ENCODE results near the gene ANKRD33B. TPM values are rescaled to one million over a fixed set of nuclear protein-coding genes. Genes with fewer than 3 reads are reported as not detected.

The ANKRD33B gene
- total RNA-seq, 1 experiment from 2014 or later = 10.9 TPM

GRCh38 chr5:10615693-10616092 lies 51.8 kb downstream of the ANKRD33B start:
- Histone ChIP-seq H3K4me3 (replicated peaks in 1 of 2; ENCODE audit: low read depth in 1 of 2, low read length in 2 of 2) (no peak overlapping the region), H3K4me2 (ENCODE audit: low read length) (no peak overlapping the region), H3K9ac (ENCODE audit: low read length) (no peak overlapping the region), H2AFZ (ENCODE audit: low read depth, low read length, poor library complexity, severe bottlenecking) (no peak overlapping the region), H3K4me1 (ENCODE audit: control insufficient read depth in 1 of 2, insufficient read depth in 2 of 2, low read length in 2 of 2) (peaks cover 0 to 4% of the 10 kb centered on the region in 2 experiments; a peak in 1 of 4 replicates), H3K27me3 (ENCODE audit: insufficient read depth, low read length) (no peaks in the 10 kb centered on the region), H3K27ac (ENCODE audit: low read depth, low read length) (no peak overlapping the region), H3K9me2 (ENCODE audit: insufficient read depth) (no peaks in the 10 kb centered on the region), H3K36me3 (ENCODE audit: control insufficient read depth in 1 of 2, insufficient read depth in 2 of 2, low read length in 2 of 2) (no peaks in the 10 kb centered on the region), H3K9me3 (ENCODE audit: control insufficient read depth in 1 of 2, insufficient read depth in 1 of 2, low read depth in 1 of 2, low read length in 2 of 2) (no peaks in the 10 kb centered on the region), H4K20me1 (ENCODE audit: insufficient read depth) (no peaks in the 10 kb centered on the region), H3K79me2 (ENCODE audit: insufficient read depth, low read length) (peaks cover 12% of the 10 kb centered on the region)
- ATAC-seq (no peak), DNase-seq (ENCODE audit: low read depth, low spot score) (no peak)
- no TSS peak for BruUV-seq (replicated peaks)
- ChIA-PET RAD21 (ENCODE audit: low non-redundant PET in 1 of 2, low total read pairs in 2 of 2, uncharacterized antibody in 2 of 2, unreplicated experiment in 2 of 2) (interaction anchor here in 1 of 2 experiments (1.4 kb wide), 1 partner anchor 12 kb away, joined by 3 read pairs; no protein-coding TSS in a partner anchor), POLR2A (no interaction called here), CTCF (interaction anchor here (2.5 kb wide), 1 partner anchor 12 kb away, joined by 9 read pairs; no protein-coding TSS in a partner anchor)
- no peak for TF ChIP-seq YY1 (IDR thresholded peaks at IDR 0.05; ENCODE audit: extremely low read depth, insufficient replicate concordance, low read depth, low read length)
- TF ChIP-seq EGR1 (IDR thresholded peaks at IDR 0.05; ENCODE audit: low read depth) = no peak
- TF ChIP-seq FOSL1 (IDR thresholded peaks at IDR 0.05; ENCODE audit: low read depth) = no peak
- no peak for TF ChIP-seq SIN3A (IDR thresholded peaks at IDR 0.05; ENCODE audit: low read depth)
- no peak for TF ChIP-seq SRF (IDR thresholded peaks at IDR 0.05; ENCODE audit: low read depth)
- intact Hi-C loops (cut with micrococcal nuclease) = no loop called here

DNA sequence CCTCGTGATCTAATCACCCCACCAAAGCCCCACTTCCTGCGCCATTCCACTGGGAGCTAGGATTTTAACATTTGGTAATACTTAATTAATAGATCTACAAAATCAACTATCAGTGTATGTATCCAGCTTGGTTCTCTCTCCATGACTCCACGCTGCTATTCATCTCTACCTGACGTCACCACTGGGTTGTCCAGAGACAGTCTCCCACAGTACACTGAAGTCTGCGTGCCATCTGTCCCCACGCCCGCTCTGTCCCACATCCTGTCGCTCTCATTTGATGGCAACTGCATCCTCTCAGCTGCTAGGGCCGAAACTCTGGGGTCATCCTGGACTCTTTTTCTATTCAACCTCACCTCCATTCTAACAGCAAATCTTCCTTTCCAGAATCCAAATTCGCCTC lies 53.2 kb downstream of the ANKRD33B start:
- no peak overlapping the region for H3K9ac ChIP-seq (ENCODE audit: low read length)
- BruUV-seq (replicated peaks) = no TSS peak
- intact Hi-C loops (cut with micrococcal nuclease) = no loop called here
- ChIA-PET CTCF (interaction anchor here (2.5 kb wide), 1 partner anchor 11 kb away, joined by 9 read pairs; no protein-coding TSS in a partner anchor), POLR2A (no interaction called here), RAD21 (ENCODE audit: low non-redundant PET in 1 of 2, low total read pairs in 2 of 2, uncharacterized antibody in 2 of 2, unreplicated experiment in 2 of 2) (no interaction called here)
- H4K20me1 ChIP-seq (ENCODE audit: insufficient read depth) = no peaks in the 10 kb centered on the region
- H3K9me2 ChIP-seq (ENCODE audit: insufficient read depth) = no peaks in the 10 kb centered on the region
- H2AFZ ChIP-seq (ENCODE audit: low read depth, low read length, poor library complexity, severe bottlenecking) = no peak overlapping the region
- H3K4me3 ChIP-seq (replicated peaks in 1 of 2; ENCODE audit: low read depth in 1 of 2, low read length in 2 of 2) = no peak overlapping the region
- ATAC-seq (no peak), DNase-seq (ENCODE audit: low read depth, low spot score) (no peak)
- H3K4me2 ChIP-seq (ENCODE audit: low read length) = no peak overlapping the region
- H3K79me2 ChIP-seq (ENCODE audit: insufficient read depth, low read length) = peaks cover 6% of the 10 kb centered on the region
- 0 out of 4 replicates have a peak, but pooled peaks cover 0 to 4% of the 10 kb centered on the region in 2 experiments for H3K36me3 ChIP-seq (ENCODE audit: control insufficient read depth in 1 of 2, insufficient read depth in 2 of 2, low read length in 2 of 2)
- H3K27ac ChIP-seq (ENCODE audit: low read depth, low read length) = no peak overlapping the region
- H3K9me3 ChIP-seq (ENCODE audit: control insufficient read depth in 1 of 2, insufficient read depth in 1 of 2, low read depth in 1 of 2, low read length in 2 of 2) = no peaks in the 10 kb centered on the region
- no peaks in the 10 kb centered on the region for H3K27me3 ChIP-seq (ENCODE audit: insufficient read depth, low read length)
- no peaks in the 10 kb centered on the region for H3K4me1 ChIP-seq (ENCODE audit: control insufficient read depth in 1 of 2, insufficient read depth in 2 of 2, low read length in 2 of 2)
- TF ChIP-seq CEBPB (IDR thresholded peaks at IDR 0.05; ENCODE audit: low read depth) = no peak
- TF ChIP-seq EZH2phosphoT487 (IDR thresholded peaks at IDR 0.05; ENCODE audit: borderline replicate concordance) = no peak
- TF ChIP-seq RAD21 (IDR thresholded peaks at IDR 0.05; ENCODE audit: low read depth) = no peak
- TF ChIP-seq, protein P1, sequence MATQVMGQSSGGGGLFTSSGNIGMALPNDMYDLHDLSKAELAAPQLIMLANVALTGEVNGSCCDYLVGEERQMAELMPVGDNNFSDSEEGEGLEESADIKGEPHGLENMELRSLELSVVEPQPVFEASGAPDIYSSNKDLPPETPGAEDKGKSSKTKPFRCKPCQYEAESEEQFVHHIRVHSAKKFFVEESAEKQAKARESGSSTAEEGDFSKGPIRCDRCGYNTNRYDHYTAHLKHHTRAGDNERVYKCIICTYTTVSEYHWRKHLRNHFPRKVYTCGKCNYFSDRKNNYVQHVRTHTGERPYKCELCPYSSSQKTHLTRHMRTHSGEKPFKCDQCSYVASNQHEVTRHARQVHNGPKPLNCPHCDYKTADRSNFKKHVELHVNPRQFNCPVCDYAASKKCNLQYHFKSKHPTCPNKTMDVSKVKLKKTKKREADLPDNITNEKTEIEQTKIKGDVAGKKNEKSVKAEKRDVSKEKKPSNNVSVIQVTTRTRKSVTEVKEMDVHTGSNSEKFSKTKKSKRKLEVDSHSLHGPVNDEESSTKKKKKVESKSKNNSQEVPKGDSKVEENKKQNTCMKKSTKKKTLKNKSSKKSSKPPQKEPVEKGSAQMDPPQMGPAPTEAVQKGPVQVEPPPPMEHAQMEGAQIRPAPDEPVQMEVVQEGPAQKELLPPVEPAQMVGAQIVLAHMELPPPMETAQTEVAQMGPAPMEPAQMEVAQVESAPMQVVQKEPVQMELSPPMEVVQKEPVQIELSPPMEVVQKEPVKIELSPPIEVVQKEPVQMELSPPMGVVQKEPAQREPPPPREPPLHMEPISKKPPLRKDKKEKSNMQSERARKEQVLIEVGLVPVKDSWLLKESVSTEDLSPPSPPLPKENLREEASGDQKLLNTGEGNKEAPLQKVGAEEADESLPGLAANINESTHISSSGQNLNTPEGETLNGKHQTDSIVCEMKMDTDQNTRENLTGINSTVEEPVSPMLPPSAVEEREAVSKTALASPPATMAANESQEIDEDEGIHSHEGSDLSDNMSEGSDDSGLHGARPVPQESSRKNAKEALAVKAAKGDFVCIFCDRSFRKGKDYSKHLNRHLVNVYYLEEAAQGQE (IDR thresholded peaks at IDR 0.05; ENCODE audit: low read depth) = no peak
- TF ChIP-seq, protein P2, sequence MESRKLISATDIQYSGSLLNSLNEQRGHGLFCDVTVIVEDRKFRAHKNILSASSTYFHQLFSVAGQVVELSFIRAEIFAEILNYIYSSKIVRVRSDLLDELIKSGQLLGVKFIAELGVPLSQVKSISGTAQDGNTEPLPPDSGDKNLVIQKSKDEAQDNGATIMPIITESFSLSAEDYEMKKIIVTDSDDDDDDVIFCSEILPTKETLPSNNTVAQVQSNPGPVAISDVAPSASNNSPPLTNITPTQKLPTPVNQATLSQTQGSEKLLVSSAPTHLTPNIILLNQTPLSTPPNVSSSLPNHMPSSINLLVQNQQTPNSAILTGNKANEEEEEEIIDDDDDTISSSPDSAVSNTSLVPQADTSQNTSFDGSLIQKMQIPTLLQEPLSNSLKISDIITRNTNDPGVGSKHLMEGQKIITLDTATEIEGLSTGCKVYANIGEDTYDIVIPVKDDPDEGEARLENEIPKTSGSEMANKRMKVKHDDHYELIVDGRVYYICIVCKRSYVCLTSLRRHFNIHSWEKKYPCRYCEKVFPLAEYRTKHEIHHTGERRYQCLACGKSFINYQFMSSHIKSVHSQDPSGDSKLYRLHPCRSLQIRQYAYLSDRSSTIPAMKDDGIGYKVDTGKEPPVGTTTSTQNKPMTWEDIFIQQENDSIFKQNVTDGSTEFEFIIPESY (IDR thresholded peaks at IDR 0.05; ENCODE audit: extremely low read depth, insufficient replicate concordance, low read length) = no peak
- TF ChIP-seq TCF7L2 (IDR thresholded peaks at IDR 0.05; ENCODE audit: borderline replicate concordance, extremely low read depth, insufficient read depth, insufficient read length) = no peak
- TF ChIP-seq FOSL1 (IDR thresholded peaks at IDR 0.05; ENCODE audit: low read depth) = no peak
- TF ChIP-seq POLR2AphosphoS5 (IDR thresholded peaks at IDR 0.05; ENCODE audit: low read depth, low read length) = no peak
- TF ChIP-seq ZNF274 (IDR thresholded peaks at IDR 0.05; ENCODE audit: low read depth, low read length) = no peak

Measured in HCT116 (cell line).